Neuronal stem cell (in vitro differentiated cells): Measurements from ENCODE around the gene EEF2.

ENCODE experiments used
- DNase-seq: peaks from one replicate; pipeline ENCODE4 v3.0.0-alpha.2; 2013; ENCODE audit warnings: low spot score
- H2AFZ ChIP-seq: one replicate; pipeline ENCODE4 v1.6.1; 2013; ENCODE audit warnings: mild to moderate bottlenecking, low read length, inconsistent platforms
- H2AK5ac ChIP-seq: 2 replicates; pipeline ENCODE4 v1.6.1; 2013; ENCODE audit warnings: low read depth, mild to moderate bottlenecking, inconsistent platforms, low read length, moderate library complexity, mixed read lengths
- H2BK120ac ChIP-seq: 2 replicates; pipeline ENCODE4 v1.6.1; 2013; ENCODE audit warnings: low read depth, mild to moderate bottlenecking, inconsistent platforms, low read length, moderate library complexity, mixed read lengths
- H2BK12ac ChIP-seq: one replicate; pipeline ENCODE4 v1.6.1; 2013; ENCODE audit warnings: low read length, inconsistent platforms
- H2BK15ac ChIP-seq: 2 replicates; pipeline ENCODE4 v1.6.1; 2013; ENCODE audit warnings: mild to moderate bottlenecking, low read length, inconsistent platforms, mixed read lengths
- H2BK5ac ChIP-seq: one replicate; pipeline ENCODE4 v1.6.1; 2013; ENCODE audit warnings: inconsistent platforms, mild to moderate bottlenecking, low read length, moderate library complexity
- H3K14ac ChIP-seq: one replicate; pipeline ENCODE4 v1.6.1; 2013; ENCODE audit warnings: low read length, inconsistent platforms
- H3K18ac ChIP-seq: 2 replicates; pipeline ENCODE4 v1.6.1; 2013; ENCODE audit warnings: low read length, inconsistent platforms
- H3K23ac ChIP-seq: 2 replicates; pipeline ENCODE4 v1.6.1; 2013; ENCODE audit warnings: low read depth, mild to moderate bottlenecking, mixed read lengths, low read length, inconsistent platforms; ENCODE audit not compliant: poor library complexity
- H3K27ac ChIP-seq: replicated peaks from 3 replicates; pipeline ENCODE4 v1.5.1; 2013; ENCODE audit warnings: low read length, inconsistent platforms
- H3K27me3 ChIP-seq, 3 experiments: 2 replicates each; pipeline ENCODE4 v1.6.1; 2013; ENCODE audit warnings: low read length in 3 of 3, mild to moderate bottlenecking in 2 of 3, inconsistent platforms in 1 of 3, low read depth in 1 of 3, mixed read lengths in 1 of 3, moderate library complexity in 1 of 3; ENCODE audit not compliant: control insufficient read depth in 3 of 3, insufficient read depth in 3 of 3
- H3K36me3 ChIP-seq, 2 donors: replicated peaks in 1 of 2; 2 replicates each; pipeline ENCODE4 v1.6.1; 2013; ENCODE audit warnings: low read length in 2 of 2; ENCODE audit not compliant: control insufficient read depth in 2 of 2, insufficient read depth in 2 of 2
- H3K4ac ChIP-seq: 2 replicates; pipeline ENCODE4 v1.6.1; 2013; ENCODE audit warnings: inconsistent platforms, mild to moderate bottlenecking, low read length, moderate library complexity
- H3K4me1 ChIP-seq, 2 donors: 1 replicate in 1 of 2; 2 replicates in 1 of 2; pipeline ENCODE4 v1.6.1; 2013; ENCODE audit warnings: low read length in 2 of 2, low read depth in 1 of 2; ENCODE audit not compliant: control insufficient read depth in 2 of 2, insufficient read depth in 1 of 2
- H3K4me2 ChIP-seq: one replicate; pipeline ENCODE4 v1.6.1; 2013; ENCODE audit warnings: mild to moderate bottlenecking, low read length, inconsistent platforms; ENCODE audit not compliant: insufficient read depth, poor library complexity, severe bottlenecking
- H3K4me3 ChIP-seq, 2 donors: 2 replicates each; pipeline ENCODE4 v1.5.1; 2013; ENCODE audit warnings: low read length in 2 of 2, mild to moderate bottlenecking in 2 of 2, inconsistent platforms in 1 of 2, moderate library complexity in 1 of 2
- H3K79me1 ChIP-seq: one replicate; pipeline ENCODE4 v1.6.1; 2013; ENCODE audit warnings: low read depth, mild to moderate bottlenecking, inconsistent platforms, low read length, moderate library complexity
- H3K9ac ChIP-seq: one replicate; pipeline ENCODE4 v1.6.1; 2013; ENCODE audit warnings: mild to moderate bottlenecking, low read depth, low read length, inconsistent platforms; ENCODE audit not compliant: poor library complexity
- H3K9me3 ChIP-seq, 2 donors: replicated peaks in 1 of 2; 2 replicates each; pipeline versions ENCODE3 to v1.6.1; 2013; ENCODE audit warnings: low read length in 2 of 2, mild to moderate bottlenecking in 2 of 2, inconsistent platforms in 1 of 2, low read depth in 1 of 2, mixed read lengths in 1 of 2, moderate library complexity in 1 of 2; ENCODE audit not compliant: control insufficient read depth in 2 of 2, insufficient read depth in 1 of 2
- H4K8ac ChIP-seq: one replicate; pipeline ENCODE4 v1.6.1; 2013; ENCODE audit warnings: low read depth, mild to moderate bottlenecking, inconsistent platforms, low read length, moderate library complexity
- H4K91ac ChIP-seq: one replicate; pipeline ENCODE4 v1.6.1; 2013; ENCODE audit warnings: low read length, low read depth, mild to moderate bottlenecking, inconsistent platforms; ENCODE audit not compliant: poor library complexity
- WGBS, 2 donors: extraction: QIAGEN DNeasy Blood & Tissue Kit; methylation state at CpG; one replicate each; pipeline ENCODE4 v1.1.7; 2013; ENCODE audit warnings: missing lambda C conversion rate in 2 of 2, mixed read lengths in 1 of 2; ENCODE audit not compliant: insufficient read length in 2 of 2, insufficient replicate concordance in 1 of 2; ENCODE audit errors: extremely low coverage in 2 of 2; 5-methylcytosine and 5-hydroxymethylcytosine counted together

EEF2 gene

GRCh38 chr19:3977242-3978143, 7.8 kb downstream of the EEF2 start:
- Histone ChIP-seq H4K91ac (no peak overlapping the region), H2AFZ (no peak overlapping the region), H3K18ac (no peak overlapping the region), H3K27ac (no peak overlapping the region), H3K79me1 (peaks cover 33% of the 10 kb centered on the region), H3K36me3 (peaks cover 69 to 74% of the 10 kb centered on the region in 2 donors), H2BK5ac (peak overlapping the region; percentile 20), H3K4ac (no peak overlapping the region), H3K9me3 (no peaks in the 10 kb centered on the region), H3K4me1 (no peaks in the 10 kb centered on the region), H4K8ac (no peak overlapping the region), H2AK5ac (no peak overlapping the region), H3K27me3 (no peaks in the 10 kb centered on the region), H2BK120ac (no peak overlapping the region), H3K14ac (no peak overlapping the region), H2BK15ac (no peak overlapping the region), H3K4me3 (no peak overlapping the region), H3K9ac (peak overlapping the region; percentile 44), H2BK12ac (no peak overlapping the region), H3K23ac (peak overlapping the region; percentile 90), H3K4me2 (no peak overlapping the region)
- DNase-seq = no peak
- no CpG with 5 or more reads among the region's 59 CpGs for whole genome bisulfite sequencing, 2 donors

GRCh38 chr19:3976495-3977241, 8.6 kb downstream of the EEF2 start:
- Histone ChIP-seq H3K9ac (no peak overlapping the region), H4K91ac (no peak overlapping the region), H2BK12ac (no peak overlapping the region), H3K4me2 (no peak overlapping the region), H3K79me1 (peaks cover 27% of the 10 kb centered on the region), H3K18ac (no peak overlapping the region), H3K27me3 (no peaks in the 10 kb centered on the region), H3K27ac (no peak overlapping the region), H3K4me3 (no peak overlapping the region), H2AK5ac (no peak overlapping the region), H2BK5ac (peak overlapping the region; percentile 20), H3K23ac (peak overlapping the region; percentile 90), H2BK15ac (no peak overlapping the region), H3K9me3 (no peaks in the 10 kb centered on the region), H3K36me3 (peaks cover 61 to 65% of the 10 kb centered on the region in 2 donors), H3K4ac (no peak overlapping the region), H4K8ac (no peak overlapping the region), H3K4me1 (no peaks in the 10 kb centered on the region), H2BK120ac (no peak overlapping the region), H2AFZ (no peak overlapping the region), H3K14ac (no peak overlapping the region)
- DNase-seq = no peak
- WGBS, 2 donors = no CpG with 5 or more reads among the region's 29 CpGs

- Histone ChIP-seq H2AK5ac (no peak overlapping the region), H4K91ac (no peak overlapping the region), H3K4me1 (peaks cover 2 to 3% of the 10 kb centered on the region in 2 donors), H3K27ac (no peak overlapping the region), H2BK5ac (no peak overlapping the region), H2AFZ (no peak overlapping the region), H3K4me2 (no peak overlapping the region), H2BK120ac (no peak overlapping the region), H3K18ac (no peak overlapping the region), H3K4me3 (no peak overlapping the region), H3K14ac (no peak overlapping the region), H4K8ac (no peak overlapping the region), H3K27me3 (no peaks in the 10 kb centered on the region), H2BK15ac (no peak overlapping the region), H3K9ac (peak overlapping the region; percentile 44), H2BK12ac (no peak overlapping the region), H3K4ac (no peak overlapping the region), H3K79me1 (peaks cover 18% of the 10 kb centered on the region), H3K9me3 (no peaks in the 10 kb centered on the region), H3K36me3 (peaks cover 50 to 55% of the 10 kb centered on the region in 2 donors), H3K23ac (no peak overlapping the region)
- no peak for DNase-seq
- no CpG with 5 or more reads among the region's 14 CpGs for WGBS, 2 donors
Measured at GRCh38 chr19:3975637-3976087, 9.6 kb downstream of the EEF2 start.

GRCh38 chr19:3975144-3975543, 10.1 kb downstream of the EEF2 start:
- Histone ChIP-seq H2BK120ac (no peak overlapping the region), H3K4me1 (peaks cover 2 to 3% of the 10 kb centered on the region in 2 donors), H3K27ac (no peak overlapping the region), H3K9ac (no peak overlapping the region), H2AFZ (no peak overlapping the region), H3K4ac (no peak overlapping the region), H2BK12ac (no peak overlapping the region), H3K27me3 (no peaks in the 10 kb centered on the region), H2BK15ac (no peak overlapping the region), H3K4me2 (no peak overlapping the region), H3K18ac (no peak overlapping the region), H3K9me3 (no peaks in the 10 kb centered on the region), H3K23ac (no peak overlapping the region), H4K8ac (no peak overlapping the region), H2BK5ac (no peak overlapping the region), H4K91ac (no peak overlapping the region), H2AK5ac (no peak overlapping the region), H3K36me3 (peaks cover 45 to 50% of the 10 kb centered on the region in 2 donors), H3K79me1 (peaks cover 17% of the 10 kb centered on the region), H3K14ac (no peak overlapping the region), H3K4me3 (no peak overlapping the region)
- WGBS, 2 donors = no CpG with 5 or more reads among the region's 8 CpGs
- no peak for DNase-seq
